CD14-positive monocyte (primary cell): ENCODE results near the gene CAMTA1. TPM values are rescaled to one million over a fixed set of nuclear protein-coding genes. Genes with fewer than 3 reads are reported as not detected.

Source experiments
- DNase-seq, 3 donors: peaks; one replicate each; pipeline ENCODE4 v3.0.0-alpha.2; 2011 to 2022
- H2AFZ ChIP-seq: 2 replicates; pipeline ENCODE4 v1.6.0; 2012; ENCODE audit warnings: mild to moderate bottlenecking, low read depth, low read length, inconsistent platforms; ENCODE audit not compliant: insufficient read depth, poor library complexity, severe bottlenecking
- H3K27ac ChIP-seq, 2 donors: 1 replicate in 1 of 2; 2 replicates in 1 of 2; pipeline ENCODE4 v1.5.1; 2012 to 2013; ENCODE audit warnings: low read length in 2 of 2, control low read depth in 1 of 2, inconsistent platforms in 1 of 2, low read depth in 1 of 2, mild to moderate bottlenecking in 1 of 2
- H3K27me3 ChIP-seq, 2 donors: one replicate each; pipeline versions ENCODE4 v1.6.0 to v1.6.1; 2011 to 2013; ENCODE audit warnings: low read length in 2 of 2; ENCODE audit not compliant: control insufficient read depth in 2 of 2, insufficient read depth in 2 of 2
- H3K36me3 ChIP-seq, 2 donors: replicated peaks in 1 of 2; 1 replicate in 1 of 2; 2 replicates in 1 of 2; pipeline versions ENCODE4 v1.5.1 to v1.6.1; 2012 to 2013; ENCODE audit warnings: low read length in 2 of 2, control low read depth in 1 of 2, inconsistent platforms in 1 of 2, mild to moderate bottlenecking in 1 of 2; ENCODE audit not compliant: insufficient read depth in 2 of 2, control insufficient read depth in 1 of 2
- H3K4me1 ChIP-seq, 2 donors: 1 replicate in 1 of 2; 2 replicates in 1 of 2; pipeline versions ENCODE4 v1.5.1 to v1.6.1; 2012 to 2013; ENCODE audit warnings: low read length in 2 of 2, control low read depth in 1 of 2, inconsistent platforms in 1 of 2, mild to moderate bottlenecking in 1 of 2, moderate library complexity in 1 of 2; ENCODE audit not compliant: insufficient read depth in 2 of 2, control insufficient read depth in 1 of 2
- H3K4me2 ChIP-seq: replicated peaks from 2 replicates; pipeline ENCODE3; 2012; ENCODE audit warnings: low read length, moderate library complexity, mild to moderate bottlenecking; ENCODE audit not compliant: poor library complexity, severe bottlenecking; ENCODE audit errors: extremely low read depth
- H3K4me3 ChIP-seq, 3 experiments: fragments of 200-600 bp in 1 of 3; sonication (generic) in 1 of 3; replicated peaks in 1 of 3; 1 replicate in 2 of 3; 2 replicates in 1 of 3; pipeline ENCODE4 v1.5.1; 2011 to 2013; ENCODE audit warnings: low read length in 3 of 3, mild to moderate bottlenecking in 3 of 3, control low read depth in 2 of 3, low read depth in 2 of 3, inconsistent platforms in 1 of 3, moderate library complexity in 1 of 3
- H3K79me2 ChIP-seq: 2 replicates; pipeline ENCODE4 v1.6.0; 2012; ENCODE audit warnings: mild to moderate bottlenecking, control low read depth, inconsistent platforms, low read length, moderate library complexity; ENCODE audit not compliant: insufficient read depth
- H3K9ac ChIP-seq: 2 replicates; pipeline ENCODE4 v1.6.0; 2017; ENCODE audit warnings: low read length, mild to moderate bottlenecking; ENCODE audit not compliant: insufficient read depth, poor library complexity, severe bottlenecking
- H3K9me3 ChIP-seq, 2 donors: replicated peaks in 1 of 2; 1 replicate in 1 of 2; 2 replicates in 1 of 2; pipeline versions ENCODE4 v1.5.1 to v1.6.1; 2012 to 2013; ENCODE audit warnings: low read length in 2 of 2, control low read depth in 1 of 2; ENCODE audit not compliant: control insufficient read depth in 1 of 2, insufficient read depth in 1 of 2
- H4K20me1 ChIP-seq: 2 replicates; pipeline ENCODE4 v1.6.0; 2012; ENCODE audit warnings: mild to moderate bottlenecking, low read length, control low read depth, moderate library complexity; ENCODE audit not compliant: insufficient read depth
- H3K27ac Mint-ChIP-seq, 7 donors: one replicate each; pipeline ENCODE4 v1.8.0; 2020; ENCODE audit warnings: mild to moderate bottlenecking in 7 of 7, mixed read lengths in 7 of 7, moderate library complexity in 6 of 7, inconsistent platforms in 2 of 7
- H3K27me3 Mint-ChIP-seq, 3 donors: one replicate each; pipeline ENCODE4 v1.8.0; 2021 to 2022; ENCODE audit warnings: low read depth in 3 of 3, mild to moderate bottlenecking in 3 of 3, mixed read lengths in 3 of 3, moderate library complexity in 3 of 3, inconsistent platforms in 1 of 3
- H3K36me3 Mint-ChIP-seq, 2 donors: one replicate each; pipeline ENCODE4 v1.8.0; 2020; ENCODE audit warnings: mixed read lengths in 2 of 2, inconsistent platforms in 1 of 2, mild to moderate bottlenecking in 1 of 2
- H3K4me1 Mint-ChIP-seq: one replicate; pipeline ENCODE4 v1.8.0; 2020; ENCODE audit warnings: mild to moderate bottlenecking, mixed read lengths
- H3K4me3 Mint-ChIP-seq, 2 donors: one replicate each; pipeline ENCODE4 v1.8.0; 2020; ENCODE audit warnings: mild to moderate bottlenecking in 2 of 2, mixed read lengths in 2 of 2, moderate library complexity in 1 of 2
- H3K9me3 Mint-ChIP-seq, 7 donors: one replicate each; pipeline ENCODE4 v1.8.0; 2020 to 2022; ENCODE audit warnings: mixed read lengths in 7 of 7, mild to moderate bottlenecking in 6 of 7, moderate library complexity in 6 of 7, inconsistent platforms in 2 of 7
- WGBS: methylation state at CpG from one replicate; pipeline ENCODE4 v1.1.5; 2013; ENCODE audit warnings: missing lambda C conversion rate; ENCODE audit not compliant: insufficient coverage; 5-methylcytosine and 5-hydroxymethylcytosine counted together
- intact Hi-C, 2 donors: fragments of 100-400 bp; cut with micrococcal nuclease; formaldehyde crosslinking; loops; one replicate each; pipeline versions ENCODE4 v1.15.0 to v1.15.1; 2023
- polyA plus RNA-seq, 3 donors: library from polyadenylated mRNA; depleted of rRNA in 1 of 3; unstranded in 2 of 3; stranded (reverse) in 1 of 3; fragments of 300-500 nt in 2 of 3; fragments of >200 nt in 1 of 3; fragmentation: Illumina TruSeq in 2 of 3; gene quantifications; 1 replicate in 2 of 3; 2 replicates in 1 of 3; pipeline ENCODE4 v1.2.3, GENCODE V29; 2012 to 2021
- TF ChIP-seq, protein P1 (sequence below): fragments of 200-600 bp; IDR thresholded peaks from one replicate; pipeline ENCODE4 v1.8.0; 2022; ENCODE audit warnings: antibody characterized with exemption, mild to moderate bottlenecking

The CAMTA1 gene
- polyA plus RNA-seq, 3 donors: 52.0 to 89.6 (median 78.3) TPM

DNA sequence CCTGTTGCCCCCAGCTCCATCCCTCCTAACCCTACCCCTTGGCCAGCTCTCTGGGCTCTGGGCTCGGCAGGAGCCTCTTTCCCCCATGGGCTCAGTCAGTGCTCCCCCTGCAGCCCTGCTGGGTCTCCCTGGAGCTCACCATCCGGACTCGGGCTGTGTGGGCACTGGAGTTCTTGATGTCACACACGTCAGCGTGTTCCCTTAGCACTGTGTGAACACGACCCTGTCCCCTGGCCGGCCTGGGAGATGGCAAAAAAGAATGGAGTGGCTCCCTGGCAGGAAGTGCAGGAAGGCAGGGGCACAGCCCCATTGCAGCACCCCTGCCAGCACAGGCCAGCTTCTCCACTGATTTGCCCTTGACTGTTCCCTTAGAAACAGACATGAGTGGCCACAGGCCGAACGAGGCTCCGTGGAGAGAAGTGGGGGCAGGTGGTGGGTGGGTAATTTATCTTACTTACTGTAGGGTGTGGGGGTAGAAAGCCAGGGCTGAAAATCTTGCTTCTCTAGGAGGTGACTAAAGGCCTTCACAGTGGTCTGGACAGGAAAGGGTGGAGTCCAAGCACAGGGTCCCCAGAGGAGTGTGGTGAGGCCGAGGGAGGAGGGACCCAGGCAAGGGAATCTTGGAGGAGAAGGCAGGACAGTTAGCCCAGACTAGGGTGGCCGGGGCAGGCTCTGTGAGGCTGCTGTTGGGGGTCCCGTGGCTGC lies 604.1 kb downstream of the CAMTA1 start:
- Mint-ChIP-seq H3K27me3 (peaks cover 1 to 4% (median 2%) of the 10 kb centered on the region in 3 donors), H3K4me1 (no peaks in the 10 kb centered on the region), H3K4me3 (no peak overlapping the region), H3K27ac (peak overlapping the region in 1 of 7 donors; percentile 18), H3K9me3 (peaks cover 0 to 4% (median 0%) of the 10 kb centered on the region in 7 donors), H3K36me3 (no peaks in the 10 kb centered on the region)
- no peak overlapping the region for H2AFZ ChIP-seq
- H4K20me1 ChIP-seq: no peaks in the 10 kb centered on the region
- no peaks in the 10 kb centered on the region for H3K27me3 ChIP-seq
- intact Hi-C loops: no loop called here
- no peak overlapping the region for H3K4me3 ChIP-seq
- TF ChIP-seq, protein P1, sequence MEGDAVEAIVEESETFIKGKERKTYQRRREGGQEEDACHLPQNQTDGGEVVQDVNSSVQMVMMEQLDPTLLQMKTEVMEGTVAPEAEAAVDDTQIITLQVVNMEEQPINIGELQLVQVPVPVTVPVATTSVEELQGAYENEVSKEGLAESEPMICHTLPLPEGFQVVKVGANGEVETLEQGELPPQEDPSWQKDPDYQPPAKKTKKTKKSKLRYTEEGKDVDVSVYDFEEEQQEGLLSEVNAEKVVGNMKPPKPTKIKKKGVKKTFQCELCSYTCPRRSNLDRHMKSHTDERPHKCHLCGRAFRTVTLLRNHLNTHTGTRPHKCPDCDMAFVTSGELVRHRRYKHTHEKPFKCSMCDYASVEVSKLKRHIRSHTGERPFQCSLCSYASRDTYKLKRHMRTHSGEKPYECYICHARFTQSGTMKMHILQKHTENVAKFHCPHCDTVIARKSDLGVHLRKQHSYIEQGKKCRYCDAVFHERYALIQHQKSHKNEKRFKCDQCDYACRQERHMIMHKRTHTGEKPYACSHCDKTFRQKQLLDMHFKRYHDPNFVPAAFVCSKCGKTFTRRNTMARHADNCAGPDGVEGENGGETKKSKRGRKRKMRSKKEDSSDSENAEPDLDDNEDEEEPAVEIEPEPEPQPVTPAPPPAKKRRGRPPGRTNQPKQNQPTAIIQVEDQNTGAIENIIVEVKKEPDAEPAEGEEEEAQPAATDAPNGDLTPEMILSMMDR: no peak
- DNase-seq: no peak
- no peak overlapping the region for H3K27ac ChIP-seq
- no peaks in the 10 kb centered on the region for H3K36me3 ChIP-seq
- H3K4me2 ChIP-seq: no peak overlapping the region
- no peak overlapping the region for H3K9ac ChIP-seq
- no peaks in the 10 kb centered on the region for H3K4me1 ChIP-seq
- no peaks in the 10 kb centered on the region for H3K9me3 ChIP-seq
- H3K79me2 ChIP-seq: no peaks in the 10 kb centered on the region
- 67% methylated on average over 13 of the region's 13 CpGs for WGBS

DNA sequence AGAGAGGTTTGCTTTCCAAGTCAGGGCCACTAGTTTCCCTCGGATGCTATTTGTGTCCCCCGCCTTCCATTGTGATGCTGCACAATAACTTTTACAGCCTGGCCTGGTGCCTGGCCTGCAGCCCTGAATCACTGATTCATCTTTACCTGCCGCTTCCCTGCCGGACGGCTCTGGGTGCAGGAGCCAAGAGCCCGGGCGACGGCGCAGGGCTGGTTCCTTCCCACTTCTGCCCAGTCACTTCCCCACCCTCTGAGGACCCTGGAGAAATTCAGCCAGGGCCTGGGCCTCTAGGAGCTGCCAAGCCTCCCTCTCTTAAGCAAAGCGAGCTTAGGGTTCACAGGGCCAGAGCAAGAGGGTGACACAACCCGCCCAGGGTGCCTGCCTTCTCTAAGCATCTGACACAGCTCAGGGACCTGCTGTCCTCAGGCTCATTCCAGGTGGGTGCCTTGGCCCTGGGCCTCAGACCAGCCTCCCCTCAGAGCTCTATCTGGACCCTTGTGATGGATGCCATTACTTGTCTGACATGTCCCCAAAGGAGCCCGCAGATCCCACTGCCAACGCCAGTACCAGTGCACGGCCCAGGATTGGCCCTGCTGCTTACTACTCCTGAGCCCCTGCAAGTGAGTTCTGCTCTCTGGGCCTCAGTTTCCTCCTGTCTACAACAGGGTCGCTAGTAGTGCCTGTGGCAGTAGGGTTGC lies 604.8 kb downstream of the CAMTA1 start:
- no peaks in the 10 kb centered on the region for H4K20me1 ChIP-seq
- Mint-ChIP-seq H3K36me3 (no peaks in the 10 kb centered on the region), H3K4me3 (no peak overlapping the region), H3K4me1 (no peaks in the 10 kb centered on the region), H3K27ac (peak overlapping the region in 1 of 7 donors; percentile 38), H3K9me3 (peaks cover 0 to 8% (median 0%) of the 10 kb centered on the region in 7 donors), H3K27me3 (peaks cover 1 to 5% (median 4%) of the 10 kb centered on the region in 3 donors)
- H2AFZ ChIP-seq: no peak overlapping the region
- no peak overlapping the region for H3K27ac ChIP-seq
- H3K36me3 ChIP-seq: no peaks in the 10 kb centered on the region
- no peak overlapping the region for H3K4me3 ChIP-seq
- H3K9ac ChIP-seq: no peak overlapping the region
- H3K9me3 ChIP-seq: no peaks in the 10 kb centered on the region
- TF ChIP-seq, protein P1: no peak
- H3K27me3 ChIP-seq: no peaks in the 10 kb centered on the region
- intact Hi-C loops: no loop called here
- no peaks in the 10 kb centered on the region for H3K4me1 ChIP-seq
- no peak for DNase-seq
- WGBS: 90% methylated on average over 12 of the region's 15 CpGs
- no peak overlapping the region for H3K4me2 ChIP-seq
- H3K79me2 ChIP-seq: no peaks in the 10 kb centered on the region
